ENCODE measurements around the gene MRPS35.

The MRPS35 gene

GRCh38 chr12:27772328-27773049 is 61.9 kb downstream of the MRPS35 start:
- no peak for ATAC-seq
- no peak for DNase-seq

DNA sequence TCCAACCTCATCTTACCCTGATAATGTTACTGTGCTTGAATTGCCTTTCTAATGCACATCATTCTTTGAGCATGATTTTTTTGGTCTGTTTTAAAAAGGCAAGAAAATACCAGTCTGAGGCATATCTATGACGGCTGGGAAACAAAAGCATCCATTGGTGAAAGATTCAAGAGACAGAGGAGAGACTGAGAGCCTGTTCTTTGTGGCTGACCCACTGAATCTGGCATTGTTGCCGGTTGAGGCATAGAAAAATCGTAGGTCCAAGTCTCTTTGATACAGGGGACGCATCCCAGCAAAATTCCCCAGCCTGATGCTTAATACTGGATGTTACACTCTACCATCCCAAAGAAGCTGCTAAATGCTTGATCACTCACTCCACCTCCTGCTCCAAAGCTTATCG is 66.5 kb downstream of the MRPS35 start:
- ATAC-seq (no peak), DNase-seq (no peak)

- DNase-seq (no peak), ATAC-seq (no peak)
Observed at GRCh38 chr12:27778206-27778605, 67.6 kb downstream of the MRPS35 start.

DNA sequence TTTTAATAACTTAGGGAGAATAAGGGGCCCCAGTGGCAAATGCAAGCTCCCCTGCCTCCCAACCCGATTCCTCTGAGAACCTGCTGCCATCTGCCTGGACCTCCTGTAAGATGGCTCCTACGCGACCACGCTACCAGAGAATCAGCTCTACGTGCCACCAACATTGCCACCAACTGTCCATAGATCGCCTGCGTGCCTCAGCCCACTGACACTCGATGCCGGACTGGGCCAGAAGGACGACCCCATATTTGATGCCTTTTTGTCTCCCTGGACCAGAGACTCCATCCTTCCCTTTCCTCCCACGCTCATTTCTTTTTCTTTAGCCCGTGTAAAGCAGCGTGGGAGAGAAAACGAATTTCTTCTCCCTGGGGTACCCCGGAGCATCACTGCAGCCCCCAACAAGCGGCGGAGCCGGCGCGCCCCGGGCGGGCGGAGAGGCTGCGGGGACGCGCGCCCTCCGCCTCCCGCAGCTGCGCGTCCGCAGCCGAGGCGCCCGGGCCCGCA is 68.8 kb downstream of the MRPS35 start:
- peak; percentile 3 for ATAC-seq
- DNase-seq, result peak; percentile 32

DNA sequence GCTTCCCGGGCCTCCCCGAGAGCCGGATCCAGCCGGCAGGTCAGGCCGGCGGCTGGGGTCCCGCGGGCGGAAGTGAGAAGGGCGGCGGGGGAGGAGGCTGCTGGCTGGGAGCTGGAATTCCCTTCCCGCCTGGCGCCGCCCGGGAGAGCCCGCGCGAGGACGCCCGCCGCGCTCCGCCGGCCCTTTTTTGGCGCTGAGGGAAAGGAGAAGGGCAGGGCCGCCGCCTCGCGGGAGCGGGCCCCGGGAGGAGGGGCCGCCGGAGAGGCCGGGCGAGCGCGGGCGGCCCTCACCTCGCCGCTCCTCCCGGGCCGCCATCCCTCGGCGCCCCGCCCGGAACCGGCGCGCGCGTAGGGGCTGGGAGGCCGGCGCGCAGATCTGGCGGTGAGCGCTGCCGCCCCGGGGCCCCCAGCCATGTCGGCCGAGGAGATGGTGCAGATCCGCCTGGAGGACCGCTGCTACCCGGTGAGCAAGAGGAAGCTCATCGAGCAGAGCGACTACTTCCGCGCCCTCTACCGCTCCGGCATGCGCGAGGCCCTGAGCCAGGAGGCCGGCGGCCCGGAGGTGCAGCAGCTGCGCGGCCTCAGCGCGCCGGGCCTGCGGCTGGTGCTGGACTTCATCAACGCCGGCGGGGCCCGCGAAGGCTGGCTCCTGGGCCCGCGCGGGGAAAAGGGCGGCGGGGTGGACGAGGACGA is 69.4 kb downstream of the MRPS35 start, which contains the start of the genes KLHL42 and MANSC4:
Gene KLHL42, plus strand, starts transcription at position 314 of the 692 bp plus-strand sequence. Its CDS starts 98 bp downstream, at position 412.
Gene MANSC4, minus strand, starts transcription at position 317 of the 692 bp plus-strand sequence. CDS start 8,960 bp downstream, outside the sequence.
- ATAC-seq (peak; percentile 79), DNase-seq (peak; percentile 67)

DNA sequence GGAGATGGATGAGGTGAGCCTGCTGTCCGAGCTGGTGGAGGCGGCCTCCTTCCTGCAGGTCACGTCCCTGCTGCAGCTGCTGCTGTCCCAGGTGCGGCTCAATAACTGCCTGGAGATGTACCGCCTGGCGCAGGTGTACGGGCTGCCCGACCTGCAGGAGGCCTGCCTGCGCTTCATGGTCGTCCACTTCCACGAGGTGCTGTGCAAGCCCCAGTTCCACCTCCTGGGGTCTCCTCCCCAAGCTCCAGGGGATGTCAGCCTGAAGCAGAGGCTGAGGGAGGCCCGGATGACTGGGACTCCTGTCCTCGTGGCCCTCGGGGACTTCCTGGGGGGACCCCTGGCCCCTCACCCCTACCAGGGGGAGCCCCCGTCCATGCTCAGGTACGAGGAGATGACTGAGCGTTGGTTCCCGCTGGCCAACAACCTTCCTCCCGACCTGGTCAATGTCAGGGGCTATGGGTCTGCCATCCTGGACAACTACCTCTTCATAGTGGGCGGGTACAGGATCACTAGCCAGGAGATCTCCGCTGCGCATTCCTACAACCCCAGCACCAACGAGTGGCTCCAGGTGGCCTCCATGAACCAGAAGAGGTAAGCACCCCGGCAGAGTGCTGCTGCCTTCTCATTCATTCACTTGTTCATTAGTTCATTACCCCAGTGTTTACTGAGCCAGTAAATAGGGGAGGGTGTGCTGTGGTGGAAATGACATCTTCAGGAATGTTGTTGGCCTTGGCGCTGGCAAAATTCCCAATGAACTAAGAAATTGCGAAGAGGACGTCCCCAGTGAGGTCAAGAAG is 70.2 kb downstream of the MRPS35 start:
- ATAC-seq, result peak; percentile 37
- DNase-seq, result peak; percentile 45

- no peak for DNase-seq
- no peak for ATAC-seq
Observed at GRCh38 chr12:27781680-27782079, 71.0 kb downstream of the MRPS35 start.

DNA sequence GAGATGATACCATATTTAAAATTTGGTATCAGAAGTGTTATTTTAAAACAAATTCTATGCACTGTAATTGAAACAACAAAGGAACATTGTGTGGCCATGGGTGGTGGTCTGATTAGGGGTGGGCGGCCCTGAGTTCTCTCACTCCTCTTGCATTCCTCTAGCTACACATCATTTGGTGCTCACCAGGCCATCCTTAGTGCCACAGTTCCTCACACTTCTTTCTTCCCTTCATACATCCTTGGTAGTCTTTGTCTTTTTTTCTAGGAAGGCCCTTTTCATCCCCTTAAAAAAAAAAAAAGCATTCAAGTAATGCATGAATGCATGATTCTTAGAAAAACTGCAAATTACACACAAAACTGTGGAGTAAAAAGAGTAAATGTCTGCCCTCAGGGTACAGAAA is 71.8 kb downstream of the MRPS35 start:
- no peak for ATAC-seq

GRCh38 chr12:27785882-27786570 is 75.4 kb downstream of the MRPS35 start:
- ATAC-seq (peak; percentile 55), DNase-seq (no peak)

More for the DNA sequence above, 71.8 kb downstream of the MRPS35 start:
- no peak for DNase-seq

DNA sequence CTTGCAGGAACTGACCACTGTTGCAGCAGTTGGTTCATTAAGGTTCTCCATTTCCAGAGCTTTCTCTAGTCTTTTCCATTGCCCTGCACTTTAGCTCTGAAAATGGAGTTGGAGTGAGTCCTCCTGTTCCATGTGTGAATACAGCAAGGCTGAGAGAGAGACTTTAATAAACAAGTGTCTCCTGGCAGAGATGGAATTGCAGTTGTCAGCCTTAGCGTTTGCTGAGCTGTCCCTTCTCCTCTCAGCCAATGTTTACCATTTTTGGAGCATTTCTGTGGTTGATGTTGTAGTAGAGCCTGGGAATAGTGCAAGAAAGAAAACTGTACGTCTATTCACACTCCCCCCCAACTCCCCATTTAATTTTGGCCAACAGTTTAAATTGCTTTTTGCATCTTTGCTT is 76.9 kb downstream of the MRPS35 start:
- no peak for ATAC-seq
- no peak for DNase-seq

DNA sequence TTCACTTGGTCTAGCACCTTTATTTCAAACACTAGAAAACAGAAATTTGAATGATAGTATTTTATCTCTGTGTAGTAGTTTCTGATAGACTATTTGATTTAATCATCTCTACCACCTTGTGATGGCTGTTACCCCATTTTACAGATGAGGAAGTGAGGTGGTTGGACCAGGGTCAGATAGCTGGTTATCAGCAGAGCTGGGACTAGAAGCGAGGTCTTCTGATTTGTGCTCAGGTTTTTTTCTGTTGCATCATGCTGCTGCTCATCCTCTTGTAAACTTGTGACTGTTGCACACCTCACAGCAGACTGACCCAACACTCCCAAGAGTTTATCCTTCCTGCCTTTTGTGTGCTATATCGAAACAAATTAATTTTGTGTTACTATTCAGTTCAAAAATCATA is 79.5 kb downstream of the MRPS35 start:
- no peak for DNase-seq
- no peak for ATAC-seq

DNA sequence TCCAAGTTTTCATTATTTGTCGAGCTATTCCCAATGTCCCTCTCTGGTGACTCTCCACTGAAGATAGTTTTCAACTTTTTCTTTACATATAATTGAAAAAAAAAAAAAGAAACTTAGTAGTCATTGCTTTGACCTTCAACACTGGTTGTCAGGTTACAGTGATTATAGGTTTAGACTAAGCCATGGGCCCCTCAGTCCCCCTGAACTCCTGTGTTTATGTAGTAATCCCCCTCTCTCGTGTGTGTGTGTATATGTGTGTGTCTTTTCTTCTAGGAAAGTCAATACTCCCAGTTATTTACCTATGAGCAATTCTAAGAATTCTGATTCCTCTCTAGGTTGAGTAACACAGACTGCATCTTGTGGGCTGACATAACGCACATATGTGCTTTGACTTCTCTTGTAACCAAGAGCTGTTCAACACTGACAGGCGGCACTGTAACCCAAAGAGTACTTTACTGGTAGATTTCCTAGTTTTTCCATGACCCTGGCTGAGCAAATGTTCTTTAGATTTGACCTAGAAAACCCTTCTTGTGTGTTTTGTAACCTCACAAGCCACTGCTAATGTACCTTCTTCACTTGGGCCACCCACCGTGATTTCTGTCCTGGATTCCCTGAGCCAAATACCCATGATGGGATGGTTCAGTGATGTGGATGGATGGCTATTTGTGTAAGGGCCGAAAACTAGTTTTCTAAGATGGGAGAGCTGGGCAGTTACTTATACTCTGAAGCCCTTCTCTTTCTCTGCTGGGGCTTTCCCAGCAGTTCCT is 84.4 kb downstream of the MRPS35 start:
- DNase-seq (no peak), ATAC-seq (peak; percentile 59)

GRCh38 chr12:27796128-27796527 is 85.5 kb downstream of the MRPS35 start:
- DNase-seq (no peak), ATAC-seq (no peak)

DNA sequence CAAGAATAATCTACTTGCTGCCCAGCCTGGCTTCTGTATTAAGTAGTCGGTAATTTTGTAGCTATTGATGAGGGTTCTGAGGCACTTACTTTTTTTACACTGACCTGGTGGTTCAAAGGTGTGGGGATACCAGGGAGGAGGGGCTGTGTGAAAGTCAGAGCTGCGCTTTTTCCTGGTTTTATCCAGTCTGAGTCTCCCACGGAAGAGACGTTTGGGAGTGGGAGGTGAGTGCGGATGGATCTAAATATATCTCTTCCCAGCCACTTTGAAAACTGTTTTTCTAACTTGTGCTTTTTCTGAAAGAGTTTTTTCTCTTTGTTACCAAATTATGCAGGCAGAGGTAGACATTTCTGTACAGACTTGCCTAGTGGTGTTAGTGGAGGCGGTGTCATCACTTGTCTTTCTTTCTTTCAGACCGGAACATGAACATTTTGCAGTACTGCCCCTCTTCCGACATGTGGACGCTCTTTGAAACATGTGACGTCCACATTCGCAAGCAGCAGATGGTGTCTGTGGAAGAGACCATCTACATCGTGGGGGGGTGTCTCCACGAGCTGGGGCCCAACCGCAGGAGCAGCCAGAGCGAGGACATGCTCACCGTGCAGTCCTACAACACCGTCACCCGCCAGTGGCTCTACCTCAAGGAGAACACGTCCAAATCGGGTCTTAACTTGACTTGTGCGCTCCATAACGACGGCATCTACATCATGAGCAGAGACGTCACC is 86.8 kb downstream of the MRPS35 start:
- no peak for DNase-seq
- ATAC-seq, result no peak

GRCh38 chr12:27800819-27801218 is 90.2 kb downstream of the MRPS35 start:
- DNase-seq (no peak), ATAC-seq (no peak)

- peak; percentile 55 for ATAC-seq
- no peak for DNase-seq
Observed at GRCh38 chr12:27801630-27802029, 91.0 kb downstream of the MRPS35 start.

- ATAC-seq (peak; percentile 73), DNase-seq (no peak)
Observed at GRCh38 chr12:27802511-27802910, 91.9 kb downstream of the MRPS35 start.

DNA sequence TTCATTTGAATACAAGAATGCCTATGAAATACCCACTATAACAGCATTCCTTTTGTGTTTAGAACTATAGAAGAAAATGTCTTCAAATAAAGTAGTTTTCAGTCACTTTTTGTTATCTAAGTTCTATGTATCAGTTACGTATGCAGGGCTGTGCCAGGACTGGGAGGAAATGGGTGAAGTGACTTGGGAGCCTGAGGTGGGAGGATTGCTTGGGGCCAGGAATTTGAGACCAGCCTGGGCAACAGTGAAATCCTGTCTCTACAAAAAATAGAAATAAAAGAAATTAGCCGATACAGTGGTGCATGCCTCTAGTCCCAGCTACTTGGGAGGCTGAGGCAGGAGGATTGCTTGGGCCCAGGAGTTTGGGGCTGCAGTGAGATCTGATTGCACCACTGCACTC is 92.3 kb downstream of the MRPS35 start:
- no peak for DNase-seq
- no peak for ATAC-seq

DNA sequence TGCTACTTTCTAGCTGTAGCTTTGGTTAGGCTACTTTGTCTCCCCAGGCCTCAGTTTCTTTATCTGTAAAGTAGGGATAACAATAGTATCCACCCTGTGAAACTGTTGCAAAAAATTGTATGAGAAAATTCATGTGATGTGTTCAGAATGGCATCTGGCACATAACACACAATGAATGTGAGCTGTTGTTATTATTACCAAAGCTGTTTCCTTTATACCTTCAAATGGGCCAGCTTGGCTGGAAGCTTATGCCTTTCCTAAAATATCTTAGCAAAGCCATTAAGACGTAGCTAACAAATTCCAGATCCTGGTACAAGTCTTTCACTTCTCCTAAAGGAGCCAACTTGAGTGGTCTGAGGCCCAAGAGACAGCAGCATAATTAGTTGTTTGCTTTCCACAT is 94.6 kb downstream of the MRPS35 start:
- DNase-seq (no peak), ATAC-seq (no peak)

Measured in stimulated activated naive CD8-positive, alpha-beta T cell treated with anti-CD3 and anti-CD28 coated beads, Interleukin-15, Interleukin-2, amounts not matched to agents 100 U/mL and 50 U/mL, for 24 hours (primary cell).